Stomach (tissue), 9 donors: ENCODE results near the gene ERGIC3. TPM values are rescaled to one million over a fixed set of nuclear protein-coding genes. Genes with fewer than 3 reads are reported as not detected.

ENCODE experiments used
- DNase-seq, 2 donors: peaks; one replicate each; pipeline versions ENCODE4 v3.0.0 to v3.0.0-alpha.2; 2013 to 2019
- H3K27ac ChIP-seq, 5 donors: fragments of 200-600 bp in 4 of 5; sonication (generic) in 4 of 5; one replicate each; pipeline ENCODE4 v1.5.1; 2013 to 2019; ENCODE audit warnings: mild to moderate bottlenecking in 1 of 5, moderate library complexity in 1 of 5
- H3K27me3 ChIP-seq, 3 donors: fragments of 200-600 bp; sonication (generic); one replicate each; pipeline ENCODE4 v1.5.1; 2017 to 2019; ENCODE audit warnings: mixed run types in 1 of 3
- H3K36me3 ChIP-seq, 4 donors: fragments of 200-600 bp; sonication (generic); 1 replicate in 3 of 4; 2 replicates in 1 of 4; pipeline ENCODE4 v1.5.1; 2016 to 2019
- H3K4me1 ChIP-seq, 4 donors: fragments of 200-600 bp; sonication (generic); one replicate each; pipeline ENCODE4 v1.5.1; 2016 to 2019
- H3K4me3 ChIP-seq, 4 donors: fragments of 200-600 bp; sonication (generic) in 3 of 4; one replicate each; pipeline ENCODE4 v1.5.1; 2016 to 2019; ENCODE audit warnings: mild to moderate bottlenecking in 1 of 4
- H3K9me3 ChIP-seq, 4 donors: fragments of 200-600 bp; sonication (generic); one replicate each; pipeline ENCODE4 v1.5.1; 2016 to 2019
- EP300 ChIP-seq: sonication (generic); formaldehyde crosslinking; IDR thresholded peaks from one replicate; pipeline ENCODE4 v1.6.1; 2017; ENCODE audit warnings: antibody characterized with exemption
- POLR2A ChIP-seq, 4 donors: fragments of 450-650 bp; IDR thresholded peaks; one replicate each; pipeline ENCODE4 v1.6.1; 2016; ENCODE audit warnings: antibody characterized with exemption in 4 of 4, control low read depth in 2 of 4, mild to moderate bottlenecking in 1 of 4, moderate library complexity in 1 of 4
- POLR2AphosphoS5 ChIP-seq, 3 donors: sonication (generic); formaldehyde crosslinking; IDR thresholded peaks; one replicate each; pipeline ENCODE4 v1.6.1; 2016; ENCODE audit warnings: antibody characterized with exemption in 3 of 3
- WGBS, 5 donors: extraction: QIAGEN DNeasy Blood & Tissue Kit in 3 of 5; methylation state at CpG; one replicate each; pipeline versions ENCODE4 v1.1.5 to v1.1.7; 2013 to 2018; 5-methylcytosine and 5-hydroxymethylcytosine counted together
- intact Hi-C: fragments of 100-400 bp; cut with DNase I; formaldehyde crosslinking; loops from one replicate; pipeline ENCODE4 v1.15.1; 2023; ENCODE audit warnings: low total_unique reads
- polyA plus RNA-seq, 3 donors: library from polyadenylated mRNA; stranded (reverse); fragments of 200-250 nt; gene quantifications; one replicate each; pipeline ENCODE4 v1.2.3, GENCODE V29; 2013
- total RNA-seq, 5 donors: library from RNA; depleted of rRNA; stranded (reverse); fragments of >200 nt; gene quantifications; one replicate each; pipeline versions ENCODE4 v1.1.0 to v1.2.3, GENCODE V29; 2014 to 2016
- TF ChIP-seq, protein P1 (sequence below), 7 experiments: fragments of 450-650 bp in 4 of 7; fragments of 200-600 bp in 3 of 7; sonication (generic) in 3 of 7; IDR thresholded peaks; one replicate each; pipeline ENCODE4 v1.5.1; 2016 to 2019; ENCODE audit warnings: antibody characterized with exemption in 7 of 7, control low read depth in 2 of 7, mild to moderate bottlenecking in 1 of 7
- donor health status: healthy with polysubstance abuse.
- donor health status: Bipolar disorder and iron deficiency.
- donor health status: healthy.

ERGIC3 gene
- total and polyA plus RNA-seq, 8 donors: 32.1 to 302 (median 220) TPM

DNA sequence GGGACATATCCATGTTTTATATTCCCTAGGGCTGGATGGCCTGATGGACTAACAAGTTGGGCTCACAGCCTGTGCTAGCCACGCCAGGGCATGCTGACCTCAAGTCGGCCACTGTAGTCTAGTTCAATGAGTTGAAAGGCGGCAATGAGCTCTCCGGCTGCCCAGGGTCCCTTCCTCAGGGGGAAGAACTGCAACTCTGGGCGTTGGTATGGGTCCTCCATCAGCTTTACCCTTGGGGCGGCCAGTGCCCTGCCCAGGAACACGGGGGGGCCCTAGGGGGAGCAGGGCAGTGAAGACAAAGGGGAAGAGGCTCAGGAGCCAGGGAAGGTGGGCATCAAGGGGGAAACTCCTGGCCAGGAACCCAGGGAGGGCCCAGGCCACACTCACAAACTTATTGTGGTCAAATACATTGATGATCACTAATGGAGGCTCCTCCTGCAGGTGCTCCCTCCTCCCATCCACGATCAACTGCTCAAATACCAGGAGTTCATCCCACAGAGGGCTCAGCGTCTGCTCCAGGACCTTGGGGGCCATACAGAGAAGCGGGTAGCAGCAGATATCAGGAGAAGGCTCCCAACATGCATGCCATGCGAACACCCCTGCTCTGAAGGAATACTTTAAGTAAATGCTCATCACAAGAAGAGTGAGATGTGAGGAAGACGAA, 41.0 kb downstream of the ERGIC3 start:
- H3K27ac ChIP-seq: no peak overlapping the region
- intact Hi-C loops: no loop called here
- H3K4me3 ChIP-seq: no peak overlapping the region
- no peak for DNase-seq
- H3K27me3 ChIP-seq: no peaks in the 10 kb centered on the region
- H3K4me1 ChIP-seq: no peaks in the 10 kb centered on the region
- WGBS, 5 donors: 88 to 94% (median 91%) methylated on average over 11 to 12 of the region's 12 CpGs
- TF ChIP-seq, protein P1, sequence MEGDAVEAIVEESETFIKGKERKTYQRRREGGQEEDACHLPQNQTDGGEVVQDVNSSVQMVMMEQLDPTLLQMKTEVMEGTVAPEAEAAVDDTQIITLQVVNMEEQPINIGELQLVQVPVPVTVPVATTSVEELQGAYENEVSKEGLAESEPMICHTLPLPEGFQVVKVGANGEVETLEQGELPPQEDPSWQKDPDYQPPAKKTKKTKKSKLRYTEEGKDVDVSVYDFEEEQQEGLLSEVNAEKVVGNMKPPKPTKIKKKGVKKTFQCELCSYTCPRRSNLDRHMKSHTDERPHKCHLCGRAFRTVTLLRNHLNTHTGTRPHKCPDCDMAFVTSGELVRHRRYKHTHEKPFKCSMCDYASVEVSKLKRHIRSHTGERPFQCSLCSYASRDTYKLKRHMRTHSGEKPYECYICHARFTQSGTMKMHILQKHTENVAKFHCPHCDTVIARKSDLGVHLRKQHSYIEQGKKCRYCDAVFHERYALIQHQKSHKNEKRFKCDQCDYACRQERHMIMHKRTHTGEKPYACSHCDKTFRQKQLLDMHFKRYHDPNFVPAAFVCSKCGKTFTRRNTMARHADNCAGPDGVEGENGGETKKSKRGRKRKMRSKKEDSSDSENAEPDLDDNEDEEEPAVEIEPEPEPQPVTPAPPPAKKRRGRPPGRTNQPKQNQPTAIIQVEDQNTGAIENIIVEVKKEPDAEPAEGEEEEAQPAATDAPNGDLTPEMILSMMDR (IDR thresholded peaks at IDR 0.05): no peak
- TF ChIP-seq POLR2AphosphoS5 (IDR thresholded peaks at IDR 0.05) (no peak), EP300 (no peak), POLR2A (IDR thresholded peaks at IDR 0.05) (no peak)
- H3K36me3 ChIP-seq: peaks cover 0 to 18% (median 2%) of the 10 kb centered on the region in 4 donors
- peaks cover 0 to 3% (median 0%) of the 10 kb centered on the region in 4 donors for H3K9me3 ChIP-seq

DNA sequence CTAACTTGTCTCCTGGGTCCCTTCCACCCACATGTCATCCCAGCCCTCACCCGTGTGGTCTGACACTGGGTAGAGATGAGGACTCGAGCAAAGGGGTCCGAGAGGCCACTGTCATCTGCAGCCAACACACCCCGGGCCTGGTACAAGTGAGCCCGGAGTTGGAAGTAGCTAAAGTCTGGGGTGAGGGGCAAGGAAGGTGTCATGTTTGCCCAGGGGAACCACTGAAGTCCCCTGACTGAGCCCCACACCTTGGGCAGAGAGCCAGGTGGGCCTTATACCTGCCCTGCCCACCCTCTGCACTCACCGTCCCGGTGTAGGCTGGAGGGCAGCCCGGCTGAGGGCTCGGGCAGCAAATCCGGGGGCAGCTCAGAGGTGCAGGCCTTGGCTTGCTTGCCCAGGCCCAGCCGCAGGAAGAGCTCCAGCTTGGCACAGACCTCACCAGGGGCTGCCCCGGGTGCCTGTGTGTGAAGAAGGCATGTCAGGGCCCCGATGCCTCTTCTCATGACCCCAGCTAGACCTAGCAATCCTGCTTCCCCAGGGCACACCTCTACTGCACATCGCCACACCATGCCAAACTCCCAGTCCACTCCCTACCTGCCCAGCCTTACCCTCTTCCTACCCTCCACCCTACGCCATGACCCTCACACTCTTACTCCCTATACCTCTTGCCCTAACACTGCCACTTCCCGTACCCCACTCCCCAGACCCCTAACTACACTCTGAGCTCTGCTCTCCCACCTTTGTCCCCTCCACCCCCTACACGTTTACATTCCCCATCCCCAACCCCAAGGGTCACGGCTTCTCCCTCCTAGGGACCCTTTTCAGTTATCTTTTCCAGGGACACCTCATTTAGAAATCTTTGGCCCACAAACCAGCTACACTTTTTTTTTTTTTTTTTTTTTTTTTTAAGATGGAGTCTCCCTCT, 42.0 kb downstream of the ERGIC3 start:
- Histone ChIP-seq H3K9me3 (peaks cover 0 to 3% (median 0%) of the 10 kb centered on the region in 4 donors), H3K27me3 (no peaks in the 10 kb centered on the region), H3K4me1 (no peaks in the 10 kb centered on the region), H3K27ac (no peak overlapping the region), H3K4me3 (no peak overlapping the region), H3K36me3 (peaks cover 0 to 18% (median 2%) of the 10 kb centered on the region in 4 donors)
- no peak for TF ChIP-seq POLR2AphosphoS5 (IDR thresholded peaks at IDR 0.05)
- WGBS, 5 donors: 89 to 93% (median 92%) methylated on average over 12 to 18 of the region's 18 CpGs
- no peak for DNase-seq
- intact Hi-C loops: no loop called here

DNA sequence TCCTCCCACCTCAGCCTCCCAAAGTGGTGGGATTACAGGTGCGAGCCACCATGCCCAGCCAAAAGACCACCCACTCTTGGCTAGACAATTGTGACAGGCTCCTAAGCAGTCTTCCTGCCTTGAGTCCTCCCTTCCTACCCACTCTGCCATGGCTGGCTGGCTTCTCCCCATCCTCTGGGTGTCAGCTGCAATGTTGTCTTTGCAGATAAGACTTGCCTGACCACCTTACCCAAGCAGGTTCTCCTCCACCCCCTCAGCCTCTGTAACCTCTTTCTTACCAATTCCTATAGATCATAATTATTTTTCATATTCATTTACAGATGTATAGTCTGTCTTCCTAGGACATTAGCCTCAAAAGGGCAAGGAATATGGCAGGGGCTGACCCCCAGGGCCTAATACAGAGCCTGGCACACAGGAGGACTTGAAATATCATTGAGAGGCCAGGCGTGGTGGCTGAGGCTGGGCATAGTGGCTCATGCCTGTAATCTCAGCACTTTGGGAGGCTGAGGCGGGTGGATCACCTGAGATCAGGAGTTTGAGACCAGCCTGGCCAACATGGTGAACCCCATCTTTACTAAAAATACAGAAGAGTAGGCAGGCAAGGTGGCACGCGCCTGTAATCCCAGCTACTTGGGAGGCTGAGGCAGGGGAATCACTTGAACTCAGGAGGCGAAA, 45.0 kb downstream of the ERGIC3 start:
- Histone ChIP-seq H3K27ac (no peak overlapping the region), H3K4me1 (no peaks in the 10 kb centered on the region), H3K4me3 (no peak overlapping the region), H3K36me3 (peaks cover 0 to 20% (median 3%) of the 10 kb centered on the region in 4 donors), H3K27me3 (no peaks in the 10 kb centered on the region), H3K9me3 (no peaks in the 10 kb centered on the region)
- intact Hi-C loops: no loop called here
- WGBS, 5 donors: 88 to 94% (median 92%) methylated on average over 6 of the region's 6 CpGs
- TF ChIP-seq POLR2A (IDR thresholded peaks at IDR 0.05): no peak
- TF ChIP-seq EP300: no peak
- TF ChIP-seq, protein P1 (IDR thresholded peaks at IDR 0.05): no peak
- no peak for TF ChIP-seq POLR2AphosphoS5 (IDR thresholded peaks at IDR 0.05)
- DNase-seq: no peak

DNA sequence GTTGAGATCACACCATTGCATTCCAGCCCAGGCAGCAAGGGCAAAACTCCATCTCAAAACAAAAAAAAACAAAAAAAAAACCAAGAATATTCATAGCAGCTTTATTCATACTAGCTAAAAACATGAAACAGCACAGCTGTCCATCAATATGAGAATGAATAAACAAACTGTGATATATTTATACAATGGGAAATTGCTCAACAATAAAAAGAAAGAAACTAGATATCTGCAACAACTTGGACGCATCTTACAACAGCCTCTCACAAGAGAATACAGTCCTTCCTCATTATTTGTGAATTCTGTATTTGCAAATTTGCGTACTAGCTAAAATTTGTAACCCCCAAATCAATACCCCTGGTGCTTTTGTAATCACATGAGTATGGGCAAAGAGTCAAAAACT, 45.6 kb downstream of the ERGIC3 start:
- TF ChIP-seq POLR2AphosphoS5 (IDR thresholded peaks at IDR 0.05) (no peak), EP300 (no peak), POLR2A (IDR thresholded peaks at IDR 0.05) (no peak)
- no peak for DNase-seq
- no peak overlapping the region for H3K27ac ChIP-seq
- H3K27me3 ChIP-seq: no peaks in the 10 kb centered on the region
- H3K4me3 ChIP-seq: no peak overlapping the region
- intact Hi-C loops: no loop called here
- H3K4me1 ChIP-seq: no peaks in the 10 kb centered on the region
- no peaks in the 10 kb centered on the region for H3K9me3 ChIP-seq
- 74 to 82% (median 78%) methylated on average over 2 of the region's 2 CpGs for WGBS, 5 donors
- peaks cover 0 to 14% (median 3%) of the 10 kb centered on the region in 4 donors for H3K36me3 ChIP-seq

DNA sequence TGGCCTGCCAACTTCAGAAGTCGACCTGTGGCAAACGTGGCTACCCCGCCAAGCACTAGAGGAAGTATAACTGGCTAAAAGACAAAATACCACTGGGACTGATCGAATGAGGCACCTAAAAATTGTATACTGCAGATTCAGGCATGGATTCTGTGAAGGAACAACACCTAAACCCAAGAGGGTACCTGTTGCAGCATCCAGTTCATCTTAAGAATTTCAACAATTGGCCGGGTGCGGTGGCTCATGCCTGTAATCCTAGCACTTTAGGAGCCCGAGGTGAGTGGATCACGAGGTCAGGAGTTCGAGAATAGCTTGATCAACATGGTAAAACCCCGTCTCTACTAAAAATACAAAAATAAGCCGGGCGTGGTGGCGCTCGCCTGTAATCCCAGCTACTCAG, 46.5 kb downstream of the ERGIC3 start:
- Histone ChIP-seq H3K36me3 (peaks cover 0 to 9% (median 2%) of the 10 kb centered on the region in 4 donors), H3K27me3 (no peaks in the 10 kb centered on the region), H3K4me1 (no peaks in the 10 kb centered on the region), H3K9me3 (no peaks in the 10 kb centered on the region), H3K27ac (no peak overlapping the region), H3K4me3 (no peak overlapping the region)
- WGBS, 5 donors: 88 to 91% (median 89%) methylated on average over 14 of the region's 14 CpGs
- no peak for DNase-seq
- intact Hi-C loops: no loop called here
- TF ChIP-seq POLR2AphosphoS5 (IDR thresholded peaks at IDR 0.05): no peak
- TF ChIP-seq, protein P1 (IDR thresholded peaks at IDR 0.05): no peak
- no peak for TF ChIP-seq POLR2A (IDR thresholded peaks at IDR 0.05)
- TF ChIP-seq EP300: no peak
